Stimulated activated CD8-positive, alpha-beta memory T cell treated with anti-CD3 and anti-CD28 coated beads, Interleukin-15, amount 100 ng/mL, for 4 hours (primary cell): ENCODE results near the gene ANKRD44.

Source experiments
- DNase-seq, 2 donors: peaks; one replicate each; pipeline ENCODE4 v3.0.0-alpha.2; 2020; ENCODE audit warnings: low read depth in 2 of 2

Gene ANKRD44

DNA sequence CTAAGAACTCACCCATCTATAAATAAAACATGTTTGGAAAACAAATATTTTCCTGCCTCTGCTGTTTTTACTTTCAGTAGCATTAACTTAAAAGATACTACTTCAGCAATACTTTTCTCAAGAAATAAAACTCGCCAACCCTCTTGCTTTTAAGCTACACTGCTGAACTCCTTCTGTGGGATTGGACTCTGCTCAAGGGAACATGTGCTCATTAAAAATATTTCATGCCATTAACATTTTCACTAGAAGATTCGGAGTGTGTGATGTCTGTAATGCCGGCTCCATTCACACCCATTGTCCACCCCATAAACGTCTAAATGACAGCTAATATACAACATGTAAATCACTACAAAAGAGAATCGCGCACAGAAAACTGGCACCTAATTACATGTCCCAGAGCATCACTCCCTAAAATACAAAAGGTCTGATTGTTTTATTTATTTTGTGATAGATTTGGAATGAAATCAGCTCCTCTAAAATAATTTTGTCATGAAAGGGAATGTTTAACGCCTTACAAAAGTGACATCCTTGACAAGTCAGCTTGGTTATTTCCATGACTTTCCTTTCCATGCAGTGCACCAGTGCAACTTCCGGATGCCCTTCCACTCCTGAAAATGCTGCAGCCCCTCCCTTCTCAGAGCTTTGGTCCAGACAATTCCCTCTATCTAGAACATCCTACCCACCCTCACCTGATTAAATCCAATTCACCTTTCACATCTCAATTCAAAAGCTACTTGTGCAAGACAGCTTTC is 73.1 kb downstream of the ANKRD44 start:
- no peak for DNase-seq

DNA sequence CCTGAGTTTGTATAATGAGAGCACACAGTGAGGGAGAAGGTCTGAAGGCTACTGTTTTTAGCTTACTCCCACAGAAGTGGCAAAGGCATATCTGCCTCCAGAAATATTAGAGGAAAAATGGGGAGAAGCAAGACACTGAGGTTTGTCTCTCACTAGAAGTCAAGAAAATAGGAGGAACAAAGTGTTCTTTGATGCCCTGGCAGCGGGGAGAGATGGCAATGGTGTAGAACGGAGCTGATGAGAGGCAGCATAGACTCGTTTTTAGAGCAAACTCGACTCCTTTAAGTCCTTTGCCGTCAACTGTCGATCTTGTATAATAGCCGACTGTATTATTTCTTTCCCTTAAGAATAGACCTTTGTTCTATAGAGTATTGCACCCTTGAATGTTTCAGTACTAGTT is 73.8 kb downstream of the ANKRD44 start:
- no peak for DNase-seq

DNA sequence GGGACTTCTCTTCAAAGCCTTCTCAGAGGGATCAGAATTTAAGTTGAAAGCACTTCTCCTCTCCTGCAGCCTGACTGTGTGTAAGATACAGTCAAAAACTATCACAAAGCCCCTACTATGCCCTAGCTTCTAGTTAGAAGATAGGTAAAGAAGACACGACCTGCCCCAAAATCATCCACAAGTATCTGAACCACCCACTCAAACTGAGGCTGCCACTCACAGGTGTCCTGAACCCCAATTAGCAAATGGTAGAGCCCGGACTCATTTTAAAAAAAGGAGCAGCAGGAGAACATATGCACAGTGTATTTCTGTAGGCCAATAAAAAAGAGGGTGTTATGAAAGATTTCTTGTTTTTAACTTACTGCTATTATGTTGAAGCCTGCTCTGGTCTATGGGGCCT is 74.4 kb downstream of the ANKRD44 start:
- DNase-seq, result no peak

DNA sequence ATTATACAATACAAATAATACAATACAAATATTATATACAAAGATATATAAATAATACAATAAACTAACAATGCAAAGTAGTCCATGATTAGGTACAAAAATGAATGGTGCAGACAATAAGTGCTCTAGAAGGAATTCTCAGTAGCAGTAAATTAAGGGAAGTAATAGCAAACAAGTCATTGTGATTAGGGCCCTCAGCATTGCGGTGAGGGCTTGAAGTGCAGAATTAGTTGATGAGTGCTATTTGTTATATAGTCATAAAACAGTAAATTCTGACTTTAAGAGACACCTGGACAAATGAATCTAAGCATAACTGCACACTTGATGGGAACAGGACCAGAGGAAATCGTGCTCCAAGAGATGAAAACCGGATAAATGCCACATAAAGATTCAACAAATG is 74.9 kb downstream of the ANKRD44 start:
- no peak for DNase-seq

DNA sequence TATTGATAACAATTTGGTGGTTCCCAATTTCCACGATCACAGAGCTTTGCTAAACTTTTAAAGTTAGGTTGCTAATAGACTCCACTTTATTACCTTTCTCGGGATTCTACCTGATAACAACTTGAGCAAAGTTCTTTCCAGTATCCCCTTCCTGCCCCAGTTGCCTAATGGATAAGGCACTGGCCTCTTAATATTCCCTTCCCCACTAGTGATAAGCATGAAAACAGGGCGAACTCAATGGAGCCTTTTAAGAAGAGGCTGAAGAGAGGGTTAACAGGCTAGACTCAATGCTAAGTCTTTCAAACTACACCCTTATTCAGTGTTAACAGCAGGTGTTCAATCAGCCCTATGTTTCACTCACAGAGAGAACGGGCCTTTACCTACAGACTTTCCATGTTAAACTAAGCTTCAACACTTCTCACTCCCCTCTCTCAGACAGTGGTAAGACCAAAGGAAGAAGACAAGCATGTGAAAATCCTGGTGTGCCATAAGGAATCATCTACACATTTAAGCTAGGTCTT is 75.8 kb downstream of the ANKRD44 start:
- DNase-seq, result no peak

GRCh38 chr2:197233473-197233872 is 77.1 kb downstream of the ANKRD44 start:
- DNase-seq, result no peak

- DNase-seq, result no peak
Observed at GRCh38 chr2:197232010-197232409, 78.6 kb downstream of the ANKRD44 start.

GRCh38 chr2:197229509-197230443 is 80.8 kb downstream of the ANKRD44 start:
- no peak for DNase-seq

DNA sequence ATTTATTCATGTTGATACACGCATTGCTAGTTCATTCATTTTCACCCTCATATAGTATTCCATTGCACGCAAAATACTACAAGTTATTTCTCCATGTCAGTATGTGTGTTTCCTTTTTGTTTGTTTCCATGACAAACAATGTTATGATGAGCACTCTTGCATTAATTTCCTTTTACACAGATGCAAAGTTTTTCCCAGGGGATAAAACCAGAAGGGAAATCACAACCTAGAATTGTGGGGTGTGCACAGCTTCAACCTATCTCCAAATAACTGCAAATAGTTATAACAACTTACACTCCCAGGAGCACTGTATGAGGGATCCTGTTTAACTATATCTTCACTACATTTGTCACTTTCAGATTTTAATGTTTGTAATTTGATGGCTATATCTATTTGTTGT is 87.1 kb downstream of the ANKRD44 start:
- no peak for DNase-seq

DNA sequence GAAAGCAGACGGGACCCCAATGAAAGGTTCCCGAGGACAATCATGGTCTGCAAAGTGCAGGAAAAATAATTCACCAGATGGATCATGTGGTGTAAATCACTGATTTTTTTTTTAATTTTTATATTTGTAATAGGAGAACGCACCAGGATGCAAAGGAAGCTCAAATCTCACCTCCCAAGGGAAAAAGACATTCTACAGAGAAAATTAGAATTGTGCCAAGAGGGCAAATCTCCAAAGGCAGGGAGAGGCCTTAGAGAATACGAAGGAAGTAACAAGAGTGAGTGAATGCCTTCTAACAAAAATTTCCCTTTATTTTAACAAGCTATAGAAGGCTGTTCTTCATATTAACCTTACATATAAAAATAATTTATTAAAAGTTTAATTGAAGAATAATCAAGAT is 90.9 kb downstream of the ANKRD44 start:
- no peak for DNase-seq

DNA sequence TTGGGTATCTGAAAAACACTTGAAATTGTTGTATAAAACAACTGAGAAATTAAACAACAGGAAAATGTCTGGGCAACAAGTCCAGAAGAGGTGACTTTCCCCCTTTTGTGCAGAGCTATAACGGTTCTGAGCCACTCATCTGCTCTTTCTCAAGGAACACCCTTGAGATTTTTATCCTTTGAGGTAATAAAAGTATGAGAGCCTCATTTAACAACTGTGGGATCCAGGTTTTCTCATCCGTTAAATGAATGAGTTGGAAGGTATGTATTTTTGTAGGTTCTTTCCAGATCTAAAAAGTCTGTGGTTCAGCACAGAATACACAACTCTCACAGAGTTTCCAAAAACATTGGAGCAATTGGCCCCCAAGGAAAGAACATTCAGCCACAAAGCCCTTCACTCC is 93.0 kb downstream of the ANKRD44 start:
- no peak for DNase-seq

GRCh38 chr2:197216361-197216979 is 94.1 kb downstream of the ANKRD44 start:
- no peak for DNase-seq

DNA sequence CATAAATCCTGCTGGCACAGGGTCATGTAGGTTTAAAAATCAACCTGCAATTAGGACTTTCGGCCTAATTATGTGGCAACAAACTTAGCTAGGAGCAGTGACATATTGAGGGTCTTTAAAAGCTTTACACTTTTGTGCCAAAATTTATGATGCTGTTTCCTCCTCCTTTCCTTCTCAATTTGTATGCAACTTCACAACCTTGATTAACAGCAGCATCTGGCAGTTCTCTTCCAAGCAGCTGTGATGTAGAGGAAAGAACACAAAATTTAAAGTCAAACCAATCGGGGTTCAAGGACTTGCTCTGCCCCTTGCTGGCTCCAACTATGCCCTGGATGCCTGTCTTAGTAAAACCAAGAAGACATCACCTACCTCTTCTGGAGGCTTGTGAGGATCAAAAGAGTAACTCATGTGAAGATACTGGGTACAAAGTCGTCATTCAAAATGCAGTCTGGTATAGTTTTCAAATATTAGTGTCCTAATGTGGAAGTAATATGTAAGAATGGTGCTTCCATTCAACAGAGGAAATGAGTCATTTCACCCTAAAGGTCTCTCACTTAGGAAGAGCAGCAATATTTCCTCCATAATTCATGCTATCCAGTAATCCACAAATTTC is 94.7 kb downstream of the ANKRD44 start:
- no peak for DNase-seq

DNA sequence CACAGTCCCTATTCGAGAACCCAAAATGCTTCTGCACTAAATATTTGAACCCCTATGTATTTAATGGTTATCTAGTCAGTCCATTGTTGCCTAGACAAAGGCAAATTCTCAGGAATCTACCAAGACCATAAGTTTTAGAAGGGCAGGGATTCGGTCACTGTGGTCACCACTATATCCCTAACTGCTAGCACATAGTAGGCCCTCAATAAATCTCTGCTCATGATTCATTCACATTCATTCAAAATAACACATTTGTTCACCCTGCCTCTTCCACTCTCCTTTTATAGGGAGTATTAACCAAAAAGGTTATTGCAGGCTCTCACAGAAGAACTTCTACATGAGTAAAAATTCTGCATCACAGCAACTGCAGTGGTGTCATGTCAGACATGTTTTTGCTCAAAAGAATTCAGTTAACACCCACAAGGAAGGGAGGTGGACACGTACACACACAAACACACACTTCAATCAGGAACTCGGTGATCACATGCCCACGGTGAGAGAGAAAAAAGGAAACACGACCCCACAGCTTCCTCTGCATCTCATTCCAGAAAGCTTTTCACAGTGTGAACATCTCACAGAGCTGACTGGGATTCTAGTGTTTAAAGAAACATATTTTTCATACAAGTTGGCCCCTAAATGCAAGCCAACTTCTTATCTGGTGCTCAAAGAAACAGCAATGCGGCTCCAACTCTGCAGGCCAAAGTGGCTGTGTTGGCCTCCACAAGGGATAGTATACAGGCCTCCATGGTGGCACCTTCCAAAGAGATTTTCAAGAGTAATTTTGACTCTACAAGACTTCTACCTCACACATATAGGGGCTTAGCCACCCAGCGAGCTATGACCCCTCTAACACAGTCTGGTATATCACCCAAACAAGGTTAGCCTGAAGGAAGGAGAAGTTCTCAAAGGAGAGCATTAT is 98.0 kb downstream of the ANKRD44 start:
- no peak for DNase-seq

DNA sequence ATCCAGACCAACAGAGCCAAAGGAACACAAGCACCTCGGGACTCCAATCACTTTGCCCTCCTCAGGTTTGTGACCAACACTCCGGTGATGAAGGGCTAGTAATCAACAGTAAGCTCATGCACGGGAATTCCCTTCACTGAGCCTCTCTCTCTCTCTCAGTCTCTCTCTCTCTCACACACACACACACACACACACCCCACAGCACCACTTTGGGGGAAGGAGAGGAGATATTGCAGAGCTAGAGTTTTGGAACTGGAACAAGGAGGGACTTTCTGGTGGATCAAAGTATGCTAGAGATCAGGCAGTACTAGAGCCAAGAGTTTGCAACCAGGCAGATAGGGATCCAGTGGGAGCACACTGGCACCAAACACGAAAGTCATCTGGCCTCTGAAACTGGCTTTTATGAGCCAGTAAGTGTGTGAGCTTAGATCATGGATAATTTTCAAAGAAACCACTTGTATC is 98.7 kb downstream of the ANKRD44 start:
- no peak for DNase-seq

DNA sequence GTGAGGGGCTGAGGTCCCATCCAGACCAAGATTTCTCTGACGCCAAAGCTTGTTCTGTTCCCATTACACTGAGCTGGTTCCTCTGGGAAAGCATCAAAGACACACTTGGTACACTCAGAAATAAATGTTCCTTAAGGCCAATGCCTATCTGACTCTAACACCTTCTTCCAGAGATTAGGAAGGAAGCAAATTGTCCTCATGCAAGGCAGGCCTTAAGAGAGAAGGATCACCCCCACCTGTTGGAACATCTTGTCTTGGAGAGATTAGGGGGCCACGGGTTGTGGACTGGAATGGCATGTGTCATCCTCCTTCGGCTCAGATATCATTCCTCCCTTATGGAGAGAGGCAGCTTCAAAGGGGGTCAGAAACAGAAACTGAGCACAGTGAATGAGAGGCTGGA is 100.2 kb downstream of the ANKRD44 start:
- DNase-seq, result no peak

DNA sequence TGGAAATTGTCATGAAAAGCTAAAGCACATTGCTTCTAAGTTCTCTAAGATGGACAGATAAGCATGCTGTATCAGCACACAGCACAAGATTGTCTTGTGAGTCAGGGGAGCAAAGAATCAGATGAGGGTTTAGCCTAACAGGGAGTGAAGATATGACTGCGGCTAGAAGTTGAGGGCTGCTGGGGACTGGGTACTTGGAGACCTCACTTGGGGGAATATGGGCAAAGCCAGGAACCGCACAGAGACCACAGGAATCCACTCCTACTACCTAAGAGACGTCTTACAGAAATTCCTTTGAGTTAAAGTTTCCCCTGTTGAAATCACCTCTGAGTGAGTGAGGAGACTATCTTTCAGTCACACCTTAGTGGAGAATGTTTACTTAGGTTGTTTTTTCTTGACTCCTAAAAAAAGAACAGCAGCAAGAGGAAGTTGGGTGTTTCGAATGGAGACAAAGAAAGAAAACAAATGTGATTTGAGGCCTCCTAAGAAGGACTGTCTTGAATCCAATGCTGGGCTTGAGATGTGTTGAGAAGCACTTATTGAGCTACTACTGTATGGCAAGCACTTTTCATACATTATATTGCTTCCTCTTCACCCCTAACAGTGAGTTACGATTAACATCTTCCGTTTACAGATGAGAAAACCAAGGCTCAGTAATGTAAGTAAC is 100.7 kb downstream of the ANKRD44 start:
- no peak for DNase-seq

DNA sequence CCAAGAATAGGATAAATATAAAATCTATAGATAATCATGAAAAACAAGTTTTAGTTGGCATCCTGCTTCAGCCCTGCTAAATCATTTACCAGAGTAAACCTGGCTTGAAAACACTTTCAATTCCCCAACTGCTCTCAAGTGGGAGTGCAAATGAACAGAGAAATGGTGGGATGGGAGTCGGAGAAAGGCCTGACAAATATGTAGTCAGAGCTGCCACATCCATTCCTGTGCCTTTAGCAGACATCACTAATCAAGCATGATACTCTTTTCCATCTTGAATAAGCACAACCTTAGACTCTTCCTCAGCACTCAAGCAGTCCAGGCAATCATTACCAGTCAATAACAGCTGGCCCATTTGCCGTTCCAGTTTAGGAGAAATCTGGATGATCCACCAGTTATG is 101.3 kb downstream of the ANKRD44 start:
- DNase-seq, result no peak

GRCh38 chr2:197208841-197209240 is 101.7 kb downstream of the ANKRD44 start:
- DNase-seq, result no peak

DNA sequence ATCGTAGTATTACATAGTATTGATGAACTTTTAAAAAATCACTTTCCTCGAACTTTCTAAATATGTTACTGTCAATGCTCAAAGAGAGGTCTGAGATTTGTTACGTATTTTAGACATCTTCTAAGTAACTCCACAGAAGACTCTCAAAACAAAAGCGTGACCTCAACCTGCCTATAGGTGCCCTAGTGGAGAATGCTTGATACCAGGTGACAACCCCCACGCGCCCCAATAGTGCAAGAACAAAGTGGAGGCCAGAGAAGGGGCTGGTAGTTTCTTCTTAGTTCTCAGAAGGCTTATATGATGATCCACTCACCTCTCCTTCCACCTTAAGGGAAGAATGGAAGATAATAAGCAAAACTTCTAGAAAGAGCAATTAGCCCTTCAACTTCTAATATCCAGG is 102.6 kb downstream of the ANKRD44 start:
- DNase-seq, result no peak
